Measurements from ENCODE around the gene CFAP161. TPM values are rescaled to one million over a fixed set of nuclear protein-coding genes. Genes with fewer than 3 reads are reported as not detected.
A peak's percentile ranks its signal among the peaks of the same experiment; 100 is the strongest.

CFAP161 gene
- total and polyA plus RNA-seq, 9 of the 15 experiments (the other 6 are each of a cell fraction or from before 2014, with no cell fraction given) = 25.8 to 83.3 (median 75.6) TPM

DNA sequence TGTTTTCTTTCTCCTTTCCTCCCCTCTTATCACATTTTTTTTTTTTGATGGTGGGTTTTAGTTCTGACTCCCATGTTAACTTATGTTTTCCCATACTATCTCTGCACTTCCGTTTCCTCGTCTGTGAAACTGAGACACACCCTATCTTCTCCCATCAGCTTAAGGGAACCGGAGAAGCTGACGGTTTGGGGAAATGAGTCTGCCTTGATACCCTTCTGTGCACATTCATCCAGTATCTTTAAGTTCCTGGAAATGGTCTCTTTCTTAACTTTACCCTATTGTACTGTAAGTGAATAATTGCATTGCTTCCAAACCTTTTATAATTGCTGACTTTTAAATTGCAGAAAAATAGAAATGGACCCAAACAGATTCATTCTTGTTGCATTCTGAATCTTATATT, 26.2 kb upstream of the CFAP161 start (continued):
- TF ChIP-seq ETV6 (IDR thresholded peaks at IDR 0.05; ENCODE audit: borderline replicate concordance in 1 of 2, low read depth in 2 of 2, low read length in 1 of 2) = peak; percentile 90 to 98
- TF ChIP-seq ETV6 (CRISPR knock-in tag; IDR thresholded peaks at IDR 0.05; ENCODE audit: borderline replicate concordance) = no peak
- TF ChIP-seq TAL1 (IDR thresholded peaks at IDR 0.05) = peak; percentile 48; the same call in 1 of the 2 replicates
- TF ChIP-seq HNRNPK (IDR thresholded peaks at IDR 0.05; ENCODE audit: low read depth, low read length, poor library complexity, severe bottlenecking) = no peak
- TF ChIP-seq STAT5A (IDR thresholded peaks at IDR 0.05; ENCODE audit: borderline replicate concordance, low read length) = peak; percentile 35
- 0 out of 2 replicates have a peak, but pooled peaks have one; percentile 65 for TF ChIP-seq NBN (IDR thresholded peaks at IDR 0.05; ENCODE audit: low read depth)
- TF ChIP-seq, protein P1, sequence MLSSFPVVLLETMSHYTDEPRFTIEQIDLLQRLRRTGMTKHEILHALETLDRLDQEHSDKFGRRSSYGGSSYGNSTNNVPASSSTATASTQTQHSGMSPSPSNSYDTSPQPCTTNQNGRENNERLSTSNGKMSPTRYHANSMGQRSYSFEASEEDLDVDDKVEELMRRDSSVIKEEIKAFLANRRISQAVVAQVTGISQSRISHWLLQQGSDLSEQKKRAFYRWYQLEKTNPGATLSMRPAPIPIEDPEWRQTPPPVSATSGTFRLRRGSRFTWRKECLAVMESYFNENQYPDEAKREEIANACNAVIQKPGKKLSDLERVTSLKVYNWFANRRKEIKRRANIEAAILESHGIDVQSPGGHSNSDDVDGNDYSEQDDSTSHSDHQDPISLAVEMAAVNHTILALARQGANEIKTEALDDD (IDR thresholded peaks at IDR 0.05) = 0 out of 2 replicates have a peak, but pooled peaks have one; percentile 28
- peak; percentile 27; the same call in 1 of the 2 replicates for TF ChIP-seq TEAD4 (IDR thresholded peaks at IDR 0.05; ENCODE audit: low read length)
- no peak for TF ChIP-seq TEAD4 (CRISPR knock-in tag; IDR thresholded peaks at IDR 0.05; ENCODE audit: borderline replicate concordance)
- peak; percentile 33 to 35; a peak in 2 of 4 replicates for TF ChIP-seq TRIM24 (IDR thresholded peaks at IDR 0.05)
- peak; percentile 21 for TF ChIP-seq BRD9 (IDR thresholded peaks at IDR 0.05; ENCODE audit: low read depth, partially characterized antibody)
- TF ChIP-seq, protein P2, sequence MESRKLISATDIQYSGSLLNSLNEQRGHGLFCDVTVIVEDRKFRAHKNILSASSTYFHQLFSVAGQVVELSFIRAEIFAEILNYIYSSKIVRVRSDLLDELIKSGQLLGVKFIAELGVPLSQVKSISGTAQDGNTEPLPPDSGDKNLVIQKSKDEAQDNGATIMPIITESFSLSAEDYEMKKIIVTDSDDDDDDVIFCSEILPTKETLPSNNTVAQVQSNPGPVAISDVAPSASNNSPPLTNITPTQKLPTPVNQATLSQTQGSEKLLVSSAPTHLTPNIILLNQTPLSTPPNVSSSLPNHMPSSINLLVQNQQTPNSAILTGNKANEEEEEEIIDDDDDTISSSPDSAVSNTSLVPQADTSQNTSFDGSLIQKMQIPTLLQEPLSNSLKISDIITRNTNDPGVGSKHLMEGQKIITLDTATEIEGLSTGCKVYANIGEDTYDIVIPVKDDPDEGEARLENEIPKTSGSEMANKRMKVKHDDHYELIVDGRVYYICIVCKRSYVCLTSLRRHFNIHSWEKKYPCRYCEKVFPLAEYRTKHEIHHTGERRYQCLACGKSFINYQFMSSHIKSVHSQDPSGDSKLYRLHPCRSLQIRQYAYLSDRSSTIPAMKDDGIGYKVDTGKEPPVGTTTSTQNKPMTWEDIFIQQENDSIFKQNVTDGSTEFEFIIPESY (CRISPR knock-in tag; IDR thresholded peaks at IDR 0.05) = no peak
- TF ChIP-seq LEF1 (IDR thresholded peaks at IDR 0.05) = peak; percentile 51
- TF ChIP-seq ELF1 (tag; IDR thresholded peaks at IDR 0.05) = peak; percentile 58
- no peak for TF ChIP-seq U2AF2 (optimal IDR thresholded peaks at IDR 0.05; ENCODE audit: low read depth, low read length)
- 0 out of 2 replicates have a peak, but pooled peaks have one; percentile 7 for TF ChIP-seq ZNF384 (IDR thresholded peaks at IDR 0.05; ENCODE audit: low read depth, low read length)
- TF ChIP-seq MTA2 (IDR thresholded peaks at IDR 0.05; ENCODE audit: low read depth) = 0 out of 2 replicates have a peak, but pooled peaks have one; percentile 49
- 0 out of 2 replicates have a peak, but pooled peaks have one; percentile 20 for TF ChIP-seq POLR2A (conservative IDR thresholded peaks at IDR 0.05)
- TF ChIP-seq FOXM1 (IDR thresholded peaks at IDR 0.05; ENCODE audit: low read depth) = 0 out of 2 replicates have a peak, but pooled peaks have one; percentile 32
- no peak for TF ChIP-seq FOXM1 (CRISPR knock-in tag; IDR thresholded peaks at IDR 0.05; ENCODE audit: low read depth)
- peak; percentile 86; the same call in 1 of the 2 replicates for TF ChIP-seq EP300 (IDR thresholded peaks at IDR 0.05; ENCODE audit: low read length)
- TF ChIP-seq TCF3 (CRISPR knock-in tag; IDR thresholded peaks at IDR 0.05) = peak; percentile 58
- peak; percentile 34; the same call in 1 of the 2 replicates for TF ChIP-seq EP400 (IDR thresholded peaks at IDR 0.05)
- TF ChIP-seq ATF7 (IDR thresholded peaks at IDR 0.05) = peak; percentile 38; the same call in 1 of the 2 replicates
- 0 out of 4 replicates have a peak, but pooled peaks of 1 of the 2 experiments have one; percentile 16 for TF ChIP-seq KDM1A (IDR thresholded peaks at IDR 0.05)
- peak; percentile 69 for TF ChIP-seq ZNF316 (IDR thresholded peaks at IDR 0.05)
- peak; percentile 21 to 38; a peak in 1 of 4 replicates for TF ChIP-seq ARNT (IDR thresholded peaks at IDR 0.05)
- 0 out of 2 replicates have a peak, but pooled peaks have one; percentile 37 for TF ChIP-seq SMAD4 (CRISPR knock-in tag; conservative IDR thresholded peaks at IDR 0.05)
